RWPE2 (cell line): ENCODE measurements around the gene JUN.
"Not testable (repeated sequence)": the region's sequence is repeated elsewhere in the genome, so short reads cannot be mapped to it uniquely, and the experiment has no call there.

ENCODE experiments used
- ATAC-seq: fragments of 200-7000 bp; cut with Tn5 transposase; 3 replicates; pipeline ENCODE4 v1.9.1; 2021; ENCODE audit warnings: low read depth
- DNase-seq: peaks from one replicate; pipeline ENCODE4 v3.0.0-alpha.2; 2020; ENCODE audit warnings: low spot score
- H3K27ac ChIP-seq: fragments of 450-650 bp; 2 replicates; pipeline ENCODE4 v1.5.1; 2017; ENCODE audit warnings: mild to moderate bottlenecking; ENCODE audit not compliant: poor library complexity, severe bottlenecking
- H3K27me3 ChIP-seq: fragments of 250-450 bp; sonication (Bioruptor Pico); 2 replicates; pipeline ENCODE4 v1.5.1; 2021; ENCODE audit warnings: mild to moderate bottlenecking, moderate library complexity; ENCODE audit not compliant: insufficient read depth, poor library complexity, severe bottlenecking
- H3K36me3 ChIP-seq: fragments of 250-450 bp; sonication (Bioruptor Pico); 2 replicates; pipeline ENCODE4 v1.5.1; 2020; ENCODE audit warnings: low read depth, mild to moderate bottlenecking, moderate library complexity
- H3K4me1 ChIP-seq: fragments of 250-450 bp; sonication (Bioruptor Pico); 2 replicates; pipeline ENCODE4 v1.5.1; 2021; ENCODE audit warnings: mild to moderate bottlenecking, moderate library complexity; ENCODE audit not compliant: insufficient read depth, poor library complexity, severe bottlenecking
- H3K4me3 ChIP-seq: fragments of 250-450 bp; sonication (Bioruptor Pico); 2 replicates; pipeline ENCODE4 v1.5.1; 2021; ENCODE audit warnings: mild to moderate bottlenecking, moderate library complexity; ENCODE audit not compliant: severe bottlenecking
- H3K9me3 ChIP-seq: fragments of 250-450 bp; sonication (Bioruptor Pico); 2 replicates; pipeline ENCODE4 v1.5.1; 2021; ENCODE audit warnings: mild to moderate bottlenecking, moderate library complexity; ENCODE audit not compliant: severe bottlenecking
- TF ChIP-seq, protein P1 (sequence below): fragments of 450-650 bp; IDR thresholded peaks from one replicate; pipeline ENCODE4 v1.5.1; 2017; ENCODE audit warnings: mild to moderate bottlenecking, moderate library complexity; ENCODE audit not compliant: poor library complexity, severe bottlenecking

The JUN gene

DNA sequence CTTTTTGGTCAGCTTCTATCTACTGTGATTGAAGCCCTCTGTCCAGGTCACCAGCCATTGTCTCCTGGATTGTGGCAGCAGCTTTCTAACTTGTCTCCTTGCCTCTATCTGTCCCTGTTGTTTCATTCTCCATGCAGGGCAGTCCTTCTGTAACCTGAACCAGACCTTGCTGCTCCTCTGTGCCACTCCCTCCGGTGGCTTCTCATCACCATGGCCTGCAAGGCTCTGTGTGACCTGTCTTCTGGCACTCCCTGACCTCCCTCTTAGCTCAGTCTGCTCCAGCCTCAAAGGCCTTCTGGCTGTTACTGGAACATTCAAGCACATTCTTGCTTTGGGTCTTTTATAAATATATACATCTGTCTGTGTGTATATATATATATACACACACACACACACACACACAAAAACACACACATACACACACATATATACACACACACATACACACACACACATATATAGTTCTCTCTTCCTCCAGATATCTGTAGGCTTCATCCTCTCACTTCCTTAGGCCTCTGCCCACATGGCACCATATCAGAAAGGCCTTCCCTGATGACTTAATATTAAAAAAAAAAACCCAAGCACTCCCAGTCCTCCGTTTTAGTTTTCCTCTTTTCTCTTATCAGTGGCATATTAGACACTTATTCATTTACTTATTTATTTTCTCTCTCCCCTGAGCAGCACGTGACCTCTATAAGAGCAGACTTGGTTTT is 21.2 kb upstream of the JUN start:
- H3K9me3 ChIP-seq: no peaks in the 10 kb centered on the region
- H3K4me3 ChIP-seq: no peak overlapping the region
- TF ChIP-seq, protein P1, sequence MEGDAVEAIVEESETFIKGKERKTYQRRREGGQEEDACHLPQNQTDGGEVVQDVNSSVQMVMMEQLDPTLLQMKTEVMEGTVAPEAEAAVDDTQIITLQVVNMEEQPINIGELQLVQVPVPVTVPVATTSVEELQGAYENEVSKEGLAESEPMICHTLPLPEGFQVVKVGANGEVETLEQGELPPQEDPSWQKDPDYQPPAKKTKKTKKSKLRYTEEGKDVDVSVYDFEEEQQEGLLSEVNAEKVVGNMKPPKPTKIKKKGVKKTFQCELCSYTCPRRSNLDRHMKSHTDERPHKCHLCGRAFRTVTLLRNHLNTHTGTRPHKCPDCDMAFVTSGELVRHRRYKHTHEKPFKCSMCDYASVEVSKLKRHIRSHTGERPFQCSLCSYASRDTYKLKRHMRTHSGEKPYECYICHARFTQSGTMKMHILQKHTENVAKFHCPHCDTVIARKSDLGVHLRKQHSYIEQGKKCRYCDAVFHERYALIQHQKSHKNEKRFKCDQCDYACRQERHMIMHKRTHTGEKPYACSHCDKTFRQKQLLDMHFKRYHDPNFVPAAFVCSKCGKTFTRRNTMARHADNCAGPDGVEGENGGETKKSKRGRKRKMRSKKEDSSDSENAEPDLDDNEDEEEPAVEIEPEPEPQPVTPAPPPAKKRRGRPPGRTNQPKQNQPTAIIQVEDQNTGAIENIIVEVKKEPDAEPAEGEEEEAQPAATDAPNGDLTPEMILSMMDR: no peak
- DNase-seq (no peak), ATAC-seq (no peak; the same call in 2 of the 3 replicates)
- H3K27me3 ChIP-seq: no peaks in the 10 kb centered on the region
- H3K36me3 ChIP-seq: no peaks in the 10 kb centered on the region
- no peak overlapping the region for H3K27ac ChIP-seq
- H3K4me1 ChIP-seq: peaks cover 5% of the 10 kb centered on the region

DNA sequence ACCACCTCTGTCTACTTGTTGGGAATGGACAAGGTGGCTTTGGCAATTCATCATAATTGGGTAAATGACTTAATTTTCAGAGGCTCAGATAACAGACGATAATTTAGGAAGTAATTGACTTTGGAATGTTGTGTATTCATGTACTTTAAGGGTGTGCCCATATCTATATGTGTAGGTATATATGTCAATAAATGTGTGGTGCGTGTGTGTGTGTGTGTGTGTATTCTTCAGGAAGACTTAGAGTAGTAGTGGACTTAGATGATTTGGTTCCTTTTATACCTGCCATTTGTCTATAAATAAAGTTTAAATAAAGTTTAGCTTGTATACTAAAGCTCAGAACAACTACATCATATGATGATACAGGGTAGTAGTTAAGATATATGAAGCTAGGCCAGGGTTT is 20.0 kb upstream of the JUN start:
- DNase-seq (no peak), ATAC-seq (no peak)
- Histone ChIP-seq H3K27ac (no peak overlapping the region), H3K27me3 (no peaks in the 10 kb centered on the region), H3K36me3 (no peaks in the 10 kb centered on the region), H3K4me1 (no peaks in the 10 kb centered on the region), H3K4me3 (no peak overlapping the region), H3K9me3 (no peaks in the 10 kb centered on the region)
- TF ChIP-seq, protein P1: no peak

DNA sequence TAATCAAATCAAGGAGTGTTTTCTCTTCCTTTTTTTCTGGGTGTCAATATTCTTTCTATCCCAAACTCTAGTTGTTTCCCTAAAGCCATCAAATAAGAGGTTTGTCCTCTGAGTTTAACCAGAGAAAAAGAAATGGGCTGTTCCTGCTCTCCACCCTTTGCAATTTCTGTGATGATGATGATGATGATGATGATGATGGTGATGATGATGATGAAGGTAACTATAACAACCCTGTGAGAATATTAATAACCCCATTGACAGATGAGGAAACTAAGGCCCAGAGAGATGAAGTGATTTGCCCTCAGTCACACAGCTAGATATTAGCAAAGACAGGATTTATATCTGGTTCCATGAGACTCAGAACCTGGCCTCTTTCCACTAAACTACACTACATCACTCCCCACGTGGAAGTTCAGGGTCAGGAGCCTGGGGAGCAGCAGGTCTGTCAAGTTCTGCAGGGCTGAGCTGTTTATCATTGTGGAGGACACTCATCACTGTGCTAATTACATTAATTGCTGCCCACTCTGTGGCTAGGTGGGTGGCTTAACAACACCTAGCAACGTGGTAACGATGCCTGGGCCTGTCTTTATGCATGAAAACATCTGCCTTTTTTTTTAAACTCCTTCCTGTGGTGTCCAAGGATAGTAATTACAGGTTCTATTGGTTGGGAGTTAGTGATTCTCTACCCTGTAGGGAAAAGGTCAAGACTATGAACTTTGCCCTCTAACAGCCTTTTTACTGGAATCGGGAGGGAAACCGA is 19.0 kb upstream of the JUN start:
- no peak for DNase-seq
- H3K27me3 ChIP-seq: no peaks in the 10 kb centered on the region
- H3K36me3 ChIP-seq: no peaks in the 10 kb centered on the region
- no peak overlapping the region for H3K27ac ChIP-seq
- TF ChIP-seq, protein P1: no peak
- H3K4me3 ChIP-seq: no peak overlapping the region
- no peaks in the 10 kb centered on the region for H3K9me3 ChIP-seq
- H3K4me1 ChIP-seq: no peaks in the 10 kb centered on the region
- ATAC-seq: no peak

DNA sequence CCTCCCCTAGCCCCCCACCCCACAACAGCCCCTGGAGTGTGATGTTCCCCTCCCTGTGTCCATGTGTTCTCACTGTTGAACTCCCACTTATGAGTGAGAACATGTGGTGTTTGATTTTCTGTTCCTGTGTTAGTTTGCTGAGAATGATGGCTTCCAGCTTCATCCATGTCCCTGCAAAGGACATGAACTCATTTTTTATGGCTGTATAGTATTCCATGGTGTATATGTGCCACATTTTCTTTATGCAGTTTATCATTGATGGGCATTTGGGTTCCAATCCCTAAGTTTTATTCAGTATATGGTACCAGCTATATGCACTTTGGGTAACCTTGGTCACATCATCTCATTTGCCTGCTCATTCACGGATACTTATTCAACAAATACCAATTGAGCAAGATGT is 17.4 kb upstream of the JUN start:
- not testable (repeated sequence) for H3K27ac ChIP-seq, ATAC-seq, DNase-seq, H3K36me3 ChIP-seq, H3K4me1 ChIP-seq, H3K9me3 ChIP-seq, H3K4me3 ChIP-seq, H3K27me3 ChIP-seq

DNA sequence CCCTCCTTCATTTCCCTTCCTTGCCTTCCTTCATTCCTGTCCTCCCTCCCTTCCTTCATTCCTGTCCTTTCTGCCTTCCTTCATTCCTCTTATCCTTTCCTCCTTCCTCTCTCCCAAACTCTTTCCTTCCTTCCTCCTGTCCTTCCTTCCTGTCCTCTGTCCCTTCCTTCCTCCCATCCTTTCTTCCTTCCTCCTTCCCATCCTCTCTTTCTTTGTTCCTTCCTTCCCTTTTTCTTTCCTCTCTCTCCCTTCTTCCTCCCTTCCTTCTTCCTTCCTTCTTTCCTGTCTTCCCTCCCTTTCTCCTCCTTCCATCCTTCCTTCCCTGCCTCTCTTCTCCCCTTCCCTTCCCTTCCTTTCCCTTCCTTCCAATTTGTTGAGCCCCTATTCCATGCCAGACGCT is 15.8 kb upstream of the JUN start:
- Histone ChIP-seq H3K27me3 (no peaks in the 10 kb centered on the region), H3K9me3 (no peaks in the 10 kb centered on the region), H3K27ac (no peak overlapping the region), H3K4me3 (no peak overlapping the region), H3K36me3 (no peaks in the 10 kb centered on the region), H3K4me1 (no peaks in the 10 kb centered on the region)
- TF ChIP-seq, protein P1: no peak
- DNase-seq (no peak), ATAC-seq (no peak)
